ENCODE results near the gene DCAKD. TPM values are rescaled to one million over a fixed set of nuclear protein-coding genes. Genes with fewer than 3 reads are reported as not detected.

Gene DCAKD
- total and polyA plus RNA-seq, 2 of the 8 experiments (the other 6 are each of a cell fraction or from before 2014, with no cell fraction given): 35.6 to 52.9 TPM

- no peaks in the 10 kb centered on the region for H3K9me3 ChIP-seq (ENCODE audit: insufficient read depth in 2 of 2, low read depth in 1 of 2, low read length in 1 of 2)
- 94% methylated on average over 3 of the region's 3 CpGs; no CpG with 5 or more reads in 1 of the 2 experiments for WGBS, 2 experiments (ENCODE audit: extremely low coverage in 1 of 2, insufficient coverage in 1 of 2, insufficient read length in 1 of 2, insufficient replicate concordance in 2 of 2, low coverage in 1 of 2, low lambda C conversion rate in 2 of 2, missing lambda C conversion rate in 1 of 2)
- no peaks in the 10 kb centered on the region for H3K27me3 ChIP-seq (replicated peaks in 1 of 4; ENCODE audit: control insufficient read depth in 3 of 4, extremely low read depth in 1 of 4, insufficient read depth in 3 of 4, low read length in 3 of 4)
- CTCF ChIA-PET (ENCODE audit: partially characterized antibody): interaction anchor here (0.6 to 7.5 kb wide), 19 partner anchors 9 to 357 kb away, joined by 3 to 69 read pairs (median 6); partner anchors contain the start of gene PLCD3
- no peak overlapping the region for H3K14ac ChIP-seq (ENCODE audit: insufficient read length)
- H2AK5ac ChIP-seq (ENCODE audit: low read depth, low read length): no peak overlapping the region
- no peak overlapping the region for H2BK20ac ChIP-seq (ENCODE audit: low read length)
- H2BK120ac ChIP-seq (replicated peaks; ENCODE audit: low read depth, low read length): no peak overlapping the region
- no peak overlapping the region for H3K23ac ChIP-seq (ENCODE audit: insufficient read length)
- no peak overlapping the region for H3K27ac ChIP-seq (ENCODE audit: low read depth, low read length)
- H3K79me2 ChIP-seq (ENCODE audit: control insufficient read depth in 1 of 2, insufficient read depth in 2 of 2, low read length in 2 of 2): no peaks in the 10 kb centered on the region
- no peak overlapping the region for H3K56ac ChIP-seq (replicated peaks; ENCODE audit: insufficient read length, low read depth, low read length)
- H3K4me1 ChIP-seq (replicated peaks in 1 of 4; ENCODE audit: control insufficient read depth in 3 of 4, insufficient read depth in 4 of 4, low read length in 3 of 4): no peaks in the 10 kb centered on the region; a peak in 2 of 7 replicates
- peaks cover 26 to 64% (median 52%) of the 10 kb centered on the region in 4 experiments for H3K36me3 ChIP-seq (ENCODE audit: control insufficient read depth in 2 of 4, insufficient read depth in 4 of 4, low read length in 3 of 4)
- H3K4me3 ChIP-seq (ENCODE audit: extremely low read depth in 1 of 4, insufficient read depth in 2 of 4, low read depth in 3 of 4, low read length in 4 of 4): no peak overlapping the region
- no peak overlapping the region for H4K91ac ChIP-seq (replicated peaks; ENCODE audit: insufficient read length, low read length)
- FAIRE-seq: no peak
- TF ChIP-seq KDM4A (IDR thresholded peaks at IDR 0.05; ENCODE audit: low read depth, low read length, severe bottlenecking) (no peak), HDAC2 (IDR thresholded peaks at IDR 0.05; ENCODE audit: borderline replicate concordance in 1 of 2, low read depth in 2 of 2, low read length in 2 of 2) (no peak), CTCF (IDR thresholded peaks at IDR 0.05; ENCODE audit: control extremely low read depth in 1 of 3, insufficient read depth in 1 of 3, low read depth in 1 of 3, low read length in 3 of 3) (peak; percentile 37 to 61 (median 57)), POLR2AphosphoS5 (IDR thresholded peaks at IDR 0.05; ENCODE audit: low read depth, low read length) (no peak), ASH2L (IDR thresholded peaks at IDR 0.05; ENCODE audit: low read length) (no peak), KDM5A (IDR thresholded peaks at IDR 0.05; ENCODE audit: low read length) (no peak), RAD21 (IDR thresholded peaks at IDR 0.05 in 1 of 2, conservative IDR thresholded peaks at IDR 0.05 in 1 of 2; ENCODE audit: low read depth in 2 of 2, low read length in 2 of 2) (peak; percentile 33 to 39), EP300 (IDR thresholded peaks at IDR 0.05; ENCODE audit: borderline replicate concordance in 1 of 2, low read depth in 2 of 2, low read length in 2 of 2) (no peak)
- H4K8ac ChIP-seq (ENCODE audit: extremely low read depth, insufficient read depth, low read length): no peak overlapping the region
- no peak overlapping the region for H2BK5ac ChIP-seq (ENCODE audit: low read depth, low read length)
- H3K4me2 ChIP-seq (ENCODE audit: insufficient read depth in 1 of 2, low read depth in 2 of 2, low read length in 2 of 2): no peak overlapping the region
- no peak overlapping the region for H2BK12ac ChIP-seq (ENCODE audit: low read depth, low read length)
- no peak overlapping the region for H3K9ac ChIP-seq (replicated peaks in 1 of 4; ENCODE audit: extremely low read depth in 1 of 4, low read depth in 3 of 4, low read length in 3 of 4)
- no peak overlapping the region for H4K5ac ChIP-seq (ENCODE audit: insufficient read length, low read depth, low read length)
- H3K18ac ChIP-seq (ENCODE audit: extremely low read depth, low read length): no peak overlapping the region
- no peak overlapping the region for H3K4ac ChIP-seq (replicated peaks; ENCODE audit: insufficient read length, low read depth, low read length)
- H2AFZ ChIP-seq (ENCODE audit: low read length): no peak overlapping the region
- no peak for DNase-seq (ENCODE audit: low read depth in 1 of 2, low spot score in 2 of 2)
- H2BK15ac ChIP-seq (ENCODE audit: low read length): no peak overlapping the region
- H3K79me1 ChIP-seq (ENCODE audit: low read depth, low read length): no peaks in the 10 kb centered on the region; the same call in 1 of the 2 replicates
- POLR2A ChIA-PET (ENCODE audit: partially characterized antibody): interaction anchor here (1.0 to 1.8 kb wide), 4 partner anchors 9 to 46 kb away, joined by 3 to 5 read pairs (median 3); no protein-coding TSS in a partner anchor
- H3K23me2 ChIP-seq (ENCODE audit: low read depth, low read length): no peaks in the 10 kb centered on the region
- peaks cover 0 to 13% of the 10 kb centered on the region in 2 experiments for H4K20me1 ChIP-seq (replicated peaks in 1 of 2; ENCODE audit: control insufficient read depth in 1 of 2, insufficient read depth in 2 of 2, low read length in 2 of 2)
Measured at GRCh38 chr17:45096141-45096540, 44.7 kb upstream of the DCAKD start.
